ENCODE measurements around the gene UGT1A5.

DNA sequence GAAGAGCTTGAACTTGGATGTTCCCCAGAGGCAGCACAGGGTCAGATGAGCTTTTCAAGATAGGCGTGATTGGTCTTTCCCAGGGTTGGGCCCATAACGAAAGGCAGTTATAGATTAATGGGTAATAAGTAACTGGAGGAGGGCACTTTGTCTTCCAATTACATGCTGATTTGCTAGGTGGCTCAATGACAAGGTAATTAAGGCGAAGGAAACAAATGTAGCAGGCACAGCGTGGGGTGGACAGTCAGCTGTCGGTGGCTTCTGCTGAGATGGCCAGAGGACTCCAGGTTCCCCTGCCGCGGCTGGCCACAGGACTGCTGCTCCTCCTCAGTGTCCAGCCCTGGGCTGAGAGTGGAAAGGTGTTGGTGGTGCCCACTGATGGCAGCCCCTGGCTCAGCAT is 5.8 kb downstream of the UGT1A5 start, which contains the start of gene UGT1A4:
- TF ChIP-seq EZH2phosphoT487 (IDR thresholded peaks at IDR 0.05; ENCODE audit: borderline replicate concordance) (no peak), CTCF (conservative IDR thresholded peaks at IDR 0.05; ENCODE audit: low read length) (no peak)
